Duodenal mucosa (tissue), 2 donors: ENCODE measurements around the gene CD46.
A peak's percentile ranks its signal among the peaks of the same experiment; 100 is the strongest.
"Not testable (repeated sequence)": the region's sequence is repeated elsewhere in the genome, so short reads cannot be mapped to it uniquely, and the experiment has no call there.

Experiments used
- H3K27ac ChIP-seq: one replicate; pipeline ENCODE4 v1.7.0; 2013; ENCODE audit warnings: low read depth, low read length
- H3K27me3 ChIP-seq, 2 donors: one replicate each; pipeline ENCODE4 v1.7.0; 2013; ENCODE audit warnings: low read length in 2 of 2, control low read depth in 1 of 2; ENCODE audit not compliant: insufficient read depth in 2 of 2, control insufficient read depth in 1 of 2
- H3K36me3 ChIP-seq, 2 donors: one replicate each; pipeline ENCODE4 v1.7.0; 2013; ENCODE audit warnings: low read length in 2 of 2, control low read depth in 1 of 2; ENCODE audit not compliant: insufficient read depth in 2 of 2, control insufficient read depth in 1 of 2
- H3K4me1 ChIP-seq, 2 donors: one replicate each; pipeline ENCODE4 v1.7.0; 2013; ENCODE audit warnings: low read length in 2 of 2, control low read depth in 1 of 2; ENCODE audit not compliant: insufficient read depth in 2 of 2, control insufficient read depth in 1 of 2
- H3K4me3 ChIP-seq, 2 donors: one replicate each; pipeline ENCODE4 v1.7.0; 2013; ENCODE audit warnings: low read length in 2 of 2, low read depth in 1 of 2
- H3K9ac ChIP-seq, 2 donors: one replicate each; pipeline ENCODE4 v1.7.0; 2013; ENCODE audit warnings: low read length in 2 of 2, low read depth in 1 of 2
- H3K9me3 ChIP-seq, 2 donors: one replicate each; pipeline ENCODE4 v1.7.0; 2013; ENCODE audit warnings: low read length in 2 of 2, control low read depth in 1 of 2; ENCODE audit not compliant: control insufficient read depth in 1 of 2

CD46 gene

DNA sequence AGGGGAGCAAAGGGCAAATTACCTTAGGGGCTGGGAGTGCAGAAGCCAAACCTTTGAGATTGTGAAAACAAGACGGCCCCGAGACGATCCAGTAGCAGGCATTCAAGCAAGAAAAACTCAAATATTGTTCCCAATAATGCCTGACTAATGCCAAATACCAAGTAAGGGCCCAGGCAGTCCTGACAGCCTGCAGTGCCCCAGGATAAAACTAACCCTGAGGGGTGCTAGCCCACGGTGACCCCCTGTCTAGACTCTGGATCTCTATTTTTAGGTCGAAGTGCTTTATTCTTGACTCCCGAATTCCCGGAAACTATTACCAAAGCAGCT lies 428 bp upstream of the CD46 start:
- H3K27me3 ChIP-seq, H3K9me3 ChIP-seq, H3K36me3 ChIP-seq: not testable (repeated sequence)
- Histone ChIP-seq H3K27ac (peak overlapping the region; percentile 80), H3K4me3 (peak overlapping the region; percentile 65 to 91), H3K4me1 (peaks cover 44 to 48% of the 10 kb centered on the region in 2 donors), H3K9ac (peak overlapping the region; percentile 64 to 88)

DNA sequence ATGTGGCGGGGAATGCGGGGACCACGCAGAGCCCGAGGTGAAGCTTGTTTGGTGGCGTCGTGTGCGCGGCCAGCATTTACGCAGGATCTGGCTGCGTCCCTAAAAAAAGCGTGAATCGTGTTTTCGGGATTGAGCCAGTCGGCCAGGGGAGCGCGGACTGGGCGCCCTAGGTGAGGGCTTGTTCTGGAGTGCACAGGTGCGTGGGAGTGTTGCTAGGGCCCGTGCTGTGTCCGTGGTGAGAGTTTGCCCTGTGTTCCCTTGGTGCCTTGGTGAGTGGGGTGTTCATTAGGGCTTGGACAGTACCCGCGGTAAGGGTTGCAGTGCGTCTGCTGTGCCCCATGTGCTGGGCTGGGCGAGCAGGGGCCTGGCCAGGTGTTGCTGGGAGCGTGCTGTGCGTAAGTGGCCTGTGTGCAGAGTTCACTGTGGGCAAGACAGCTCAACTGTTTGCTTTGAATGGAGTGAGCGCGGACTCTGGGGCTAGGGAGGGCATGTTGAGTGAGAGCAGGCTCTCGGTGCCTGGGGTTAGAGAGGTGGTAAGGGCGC lies 673 bp downstream of the CD46 start:
- H3K27me3 ChIP-seq, result no peaks in the 10 kb centered on the region
- peaks cover 3 to 4% of the 10 kb centered on the region in 2 donors for H3K36me3 ChIP-seq
- peak overlapping the region; percentile 88 to 96 for H3K9ac ChIP-seq
- peaks cover 44 to 48% of the 10 kb centered on the region in 2 donors for H3K4me1 ChIP-seq
- H3K4me3 ChIP-seq, result peak overlapping the region; percentile 91 to 92
- H3K9me3 ChIP-seq, result no peaks in the 10 kb centered on the region
- H3K27ac ChIP-seq, result peak overlapping the region; percentile 90

DNA sequence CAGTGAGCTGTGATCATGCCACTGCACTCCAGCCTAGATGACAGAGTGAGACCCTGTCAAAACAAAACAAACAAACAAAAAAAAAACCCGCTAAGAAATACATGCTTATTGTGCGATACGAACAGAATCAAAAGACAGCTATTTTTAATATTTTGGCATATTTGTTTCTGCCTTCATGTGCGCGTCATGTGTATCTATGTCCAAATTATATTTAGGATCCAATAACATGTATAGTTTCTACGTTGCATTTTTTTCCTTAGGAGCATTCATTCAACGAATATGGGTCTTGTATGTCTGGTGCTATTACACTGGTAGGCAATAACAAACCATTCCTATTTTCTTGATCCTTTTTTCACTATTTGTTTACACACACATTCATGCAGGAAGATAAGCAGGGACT lies 1.8 kb downstream of the CD46 start:
- Histone ChIP-seq H3K9ac (peak overlapping the region; percentile 40 to 96), H3K27me3 (no peaks in the 10 kb centered on the region), H3K27ac (no peak overlapping the region), H3K4me3 (peak overlapping the region; percentile 28 to 91), H3K4me1 (peaks cover 40 to 48% of the 10 kb centered on the region in 2 donors), H3K36me3 (peaks cover 3 to 15% of the 10 kb centered on the region in 2 donors), H3K9me3 (no peaks in the 10 kb centered on the region)

GRCh38 chr1:207754011-207754410 lies 2.2 kb downstream of the CD46 start:
- Histone ChIP-seq H3K36me3 (peaks cover 3 to 18% of the 10 kb centered on the region in 2 donors), H3K27ac (no peak overlapping the region), H3K4me1 (peaks cover 36 to 47% of the 10 kb centered on the region in 2 donors), H3K4me3 (peak overlapping the region; percentile 28 to 91), H3K9me3 (no peaks in the 10 kb centered on the region), H3K9ac (peak overlapping the region; percentile 40 to 96), H3K27me3 (no peaks in the 10 kb centered on the region)

DNA sequence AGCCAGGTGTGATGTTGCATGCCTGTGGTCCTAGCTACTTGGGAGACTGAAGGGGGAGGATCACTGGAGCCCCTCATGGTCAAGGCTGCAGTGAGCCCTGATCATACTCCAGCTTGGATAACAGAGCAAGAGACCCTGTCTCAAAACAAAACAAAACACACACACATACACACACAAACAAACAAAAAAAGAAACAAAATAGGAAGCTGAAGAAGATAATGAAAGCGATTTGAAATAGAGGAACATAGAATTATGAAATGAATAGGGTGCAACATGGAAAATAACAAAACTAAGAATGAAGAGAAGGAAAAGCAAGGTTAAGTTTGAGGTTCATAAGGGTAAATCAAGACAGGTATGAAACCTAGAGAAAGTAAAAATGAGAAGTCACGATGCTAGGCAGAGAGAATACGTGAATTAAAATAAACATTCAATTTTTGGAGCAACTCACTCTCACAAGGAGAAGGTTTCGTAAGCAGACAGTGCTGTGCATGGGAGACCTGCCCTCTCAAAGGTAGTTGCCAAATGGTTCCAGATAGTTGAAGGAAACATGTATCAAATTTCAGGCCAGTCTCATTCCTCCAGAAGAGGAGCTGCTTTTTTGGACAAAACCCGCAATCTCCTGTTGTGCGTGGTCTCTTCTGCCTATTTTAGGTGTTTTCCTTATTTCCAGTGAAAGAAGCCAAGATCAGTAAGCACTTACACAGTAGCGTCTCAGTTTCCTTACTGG lies 3.3 kb downstream of the CD46 start:
- H3K9ac ChIP-seq, result no peak overlapping the region
- H3K4me3 ChIP-seq, result no peak overlapping the region
- peaks cover 3 to 29% of the 10 kb centered on the region in 2 donors for H3K36me3 ChIP-seq
- H3K27me3 ChIP-seq, result no peaks in the 10 kb centered on the region
- H3K9me3 ChIP-seq, result no peaks in the 10 kb centered on the region
- peaks cover 31 to 40% of the 10 kb centered on the region in 2 donors for H3K4me1 ChIP-seq
- no peak overlapping the region for H3K27ac ChIP-seq

DNA sequence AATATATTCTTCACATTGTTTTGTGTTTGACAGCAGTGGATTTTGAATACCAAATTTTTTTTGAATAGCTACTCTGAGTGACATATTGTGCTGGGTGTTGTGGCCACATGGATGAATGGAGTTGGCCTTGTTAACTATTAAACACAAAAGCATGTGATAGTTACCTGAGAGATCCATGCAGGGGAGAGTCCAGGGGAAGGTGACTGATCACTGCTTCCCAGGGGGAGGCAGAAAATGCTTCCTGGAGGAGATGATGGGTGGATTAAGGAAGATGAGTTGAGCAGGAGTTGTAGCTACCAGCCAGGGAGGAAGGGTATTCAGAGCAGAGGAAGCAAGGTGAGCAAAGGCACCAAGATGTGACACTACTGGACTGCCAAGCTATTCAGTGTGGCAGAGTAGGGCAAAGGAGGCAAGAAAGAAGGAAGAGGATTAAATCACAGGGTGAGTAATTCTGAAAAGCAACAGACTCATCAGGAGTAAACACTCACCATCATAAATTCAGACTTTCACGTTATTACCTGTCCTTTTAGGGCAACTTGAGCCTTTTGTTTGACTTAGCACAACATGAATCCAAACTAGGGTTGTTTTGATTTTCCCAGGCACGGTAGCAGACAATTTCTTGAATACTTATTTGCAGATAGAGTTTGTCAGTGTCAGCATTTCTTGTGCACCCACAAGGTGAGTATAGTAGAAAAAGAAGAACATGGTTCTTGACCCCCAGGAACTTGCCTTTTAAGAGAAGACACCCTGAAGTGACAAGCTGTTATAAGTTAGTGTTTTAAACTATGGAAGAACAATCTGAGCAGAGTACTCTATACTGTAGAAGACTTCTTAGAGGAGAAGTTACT lies 4.2 kb downstream of the CD46 start:
- H3K9me3 ChIP-seq, result no peaks in the 10 kb centered on the region
- H3K4me3 ChIP-seq, result no peak overlapping the region
- no peak overlapping the region for H3K27ac ChIP-seq
- peaks cover 26 to 37% of the 10 kb centered on the region in 2 donors for H3K4me1 ChIP-seq
- no peak overlapping the region for H3K9ac ChIP-seq
- H3K36me3 ChIP-seq, result peaks cover 3 to 35% of the 10 kb centered on the region in 2 donors
- H3K27me3 ChIP-seq, result no peaks in the 10 kb centered on the region

DNA sequence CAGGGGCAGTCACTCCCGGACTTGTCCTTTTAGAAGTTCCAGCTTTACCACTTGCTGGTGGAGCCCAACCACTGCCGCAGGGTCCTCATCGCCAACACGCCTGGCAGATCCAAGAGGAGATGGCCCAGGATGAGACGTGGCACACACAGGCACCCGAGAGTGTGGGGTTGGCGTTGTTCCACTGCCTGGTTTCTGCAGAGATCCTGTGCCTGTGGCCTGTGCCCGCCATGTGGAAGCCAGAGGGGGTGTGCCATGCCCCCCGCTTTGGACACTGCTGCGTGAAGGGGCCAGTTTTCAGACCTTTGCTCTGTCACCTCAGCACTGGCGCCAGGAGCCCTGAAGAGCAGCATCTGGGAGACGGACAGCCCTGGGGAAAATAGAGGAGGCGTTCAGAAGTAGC lies 10.8 kb downstream of the CD46 start:
- no peaks in the 10 kb centered on the region for H3K9me3 ChIP-seq
- no peak overlapping the region for H3K4me3 ChIP-seq
- H3K36me3 ChIP-seq, result peaks cover 32 to 77% of the 10 kb centered on the region in 2 donors
- no peak overlapping the region for H3K27ac ChIP-seq
- H3K4me1 ChIP-seq, result no peaks in the 10 kb centered on the region
- no peak overlapping the region for H3K9ac ChIP-seq
- no peaks in the 10 kb centered on the region for H3K27me3 ChIP-seq

DNA sequence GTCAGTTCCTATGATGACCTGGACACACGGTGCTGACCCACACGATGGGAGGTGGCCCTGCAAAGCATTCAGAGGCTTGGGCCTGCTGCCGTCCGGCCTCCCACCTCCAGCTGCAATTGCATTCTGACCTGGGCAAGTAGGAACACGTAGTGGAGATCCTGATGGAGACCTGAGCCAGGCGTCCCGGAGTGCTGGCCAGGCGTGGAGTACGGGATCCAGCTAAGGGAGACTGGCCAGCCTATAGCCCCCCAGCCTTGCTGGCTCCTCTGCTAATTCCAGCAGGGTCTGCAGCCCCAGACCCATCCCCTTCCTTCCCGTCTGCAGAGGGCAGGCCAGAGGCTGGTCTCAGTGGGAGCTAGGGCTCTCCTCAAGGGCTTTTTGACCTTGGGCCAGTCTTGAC lies 11.2 kb downstream of the CD46 start:
- no peak overlapping the region for H3K4me3 ChIP-seq
- H3K27me3 ChIP-seq, result no peaks in the 10 kb centered on the region
- H3K9ac ChIP-seq, result no peak overlapping the region
- H3K9me3 ChIP-seq, result no peaks in the 10 kb centered on the region
- H3K27ac ChIP-seq, result no peak overlapping the region
- H3K36me3 ChIP-seq, result peaks cover 32 to 74% of the 10 kb centered on the region in 2 donors
- H3K4me1 ChIP-seq, result no peaks in the 10 kb centered on the region

- no peak overlapping the region for H3K9ac ChIP-seq
- H3K4me3 ChIP-seq, result no peak overlapping the region
- H3K4me1 ChIP-seq, result no peaks in the 10 kb centered on the region
- peaks cover 32 to 75% of the 10 kb centered on the region in 2 donors for H3K36me3 ChIP-seq
- no peaks in the 10 kb centered on the region for H3K9me3 ChIP-seq
- no peak overlapping the region for H3K27ac ChIP-seq
- no peaks in the 10 kb centered on the region for H3K27me3 ChIP-seq
These were observed 12.1 kb downstream of the CD46 start for GRCh38 chr1:207763972-207764371.

GRCh38 chr1:207766569-207766968 lies 14.7 kb downstream of the CD46 start:
- Histone ChIP-seq H3K4me1 (no peaks in the 10 kb centered on the region), H3K27me3 (no peaks in the 10 kb centered on the region), H3K27ac (no peak overlapping the region), H3K9ac (no peak overlapping the region), H3K9me3 (no peaks in the 10 kb centered on the region), H3K4me3 (no peak overlapping the region), H3K36me3 (peaks cover 32 to 67% of the 10 kb centered on the region in 2 donors)
